HG03039 (cell line): ENCODE data around the gene AEN.

ENCODE experiments used
- ATAC-seq: cut with Tn5 transposase; IDR thresholded peaks from one replicate; pipeline ENCODE4 v1.9.1; 2021; ENCODE audit warnings: mild to moderate bottlenecking, moderate library complexity; ENCODE audit not compliant: unreplicated experiment

The AEN gene, protein sequence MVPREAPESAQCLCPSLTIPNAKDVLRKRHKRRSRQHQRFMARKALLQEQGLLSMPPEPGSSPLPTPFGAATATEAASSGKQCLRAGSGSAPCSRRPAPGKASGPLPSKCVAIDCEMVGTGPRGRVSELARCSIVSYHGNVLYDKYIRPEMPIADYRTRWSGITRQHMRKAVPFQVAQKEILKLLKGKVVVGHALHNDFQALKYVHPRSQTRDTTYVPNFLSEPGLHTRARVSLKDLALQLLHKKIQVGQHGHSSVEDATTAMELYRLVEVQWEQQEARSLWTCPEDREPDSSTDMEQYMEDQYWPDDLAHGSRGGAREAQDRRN

DNA sequence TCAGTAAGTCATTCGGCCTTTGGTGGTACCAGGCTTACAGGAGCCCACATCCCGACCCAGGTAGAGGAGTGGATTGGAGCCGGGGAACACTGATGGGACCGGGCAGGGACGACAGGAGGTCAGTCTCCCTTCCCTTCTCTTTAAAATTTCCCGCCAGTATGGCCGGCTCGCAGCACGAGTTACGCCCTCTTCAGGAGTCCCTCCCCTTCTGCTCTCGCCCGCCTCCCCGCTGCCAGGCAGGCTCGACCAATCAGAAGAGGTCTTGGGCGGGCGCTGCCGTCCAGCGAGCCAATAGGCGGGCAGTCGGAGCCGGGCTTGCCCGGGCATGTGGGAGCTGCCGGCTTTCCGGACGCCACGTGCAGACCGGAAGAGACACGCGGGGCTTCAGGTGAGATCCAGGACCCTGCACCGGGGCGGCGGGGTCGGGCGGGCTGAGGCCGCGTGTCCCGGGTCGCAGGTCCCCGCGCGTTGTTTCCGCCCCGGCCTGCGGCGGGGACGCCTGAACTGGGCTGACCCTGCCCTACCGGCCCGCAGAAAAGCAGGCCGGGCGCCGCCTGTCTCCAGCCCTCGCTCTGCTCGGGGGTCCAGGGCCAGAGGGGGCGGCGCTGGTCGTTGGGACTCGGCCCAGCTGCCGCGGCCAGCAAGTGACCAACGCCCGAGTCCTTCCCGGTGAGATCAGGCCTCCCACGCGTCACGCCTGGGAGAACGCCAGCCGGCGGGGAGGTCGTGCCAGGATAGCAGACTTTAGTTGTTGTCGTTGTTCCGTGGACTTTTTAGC is at the start of gene AEN:
Gene AEN (plus strand): TSS at position 346 of the 778 bp plus-strand sequence. CDS start 4,870 bp downstream, outside the sequence.
- peak; percentile 90 for ATAC-seq

DNA sequence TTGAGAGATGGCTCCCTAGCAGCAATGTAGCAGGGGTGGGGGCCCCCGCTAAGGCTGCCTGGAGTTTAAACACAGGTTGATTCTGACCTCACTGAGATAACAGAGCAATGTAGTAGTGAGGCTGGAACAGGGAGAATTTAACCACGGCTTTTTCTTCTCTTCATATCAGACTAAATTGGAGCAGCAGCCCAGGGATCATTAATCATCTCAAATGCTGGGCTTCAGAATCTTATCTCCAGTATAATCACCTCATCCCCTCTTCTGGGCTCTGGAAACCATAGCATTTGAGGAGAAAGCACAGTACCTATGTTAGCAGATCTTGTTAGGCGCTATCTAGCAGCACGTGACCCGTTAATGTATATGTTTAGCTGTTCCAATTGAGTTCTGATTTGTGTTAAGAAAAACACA is 49.3 kb upstream of the AEN start:
- no peak for ATAC-seq

- no peak for ATAC-seq
Observed at GRCh38 chr15:88574077-88574476, 47.1 kb upstream of the AEN start.

DNA sequence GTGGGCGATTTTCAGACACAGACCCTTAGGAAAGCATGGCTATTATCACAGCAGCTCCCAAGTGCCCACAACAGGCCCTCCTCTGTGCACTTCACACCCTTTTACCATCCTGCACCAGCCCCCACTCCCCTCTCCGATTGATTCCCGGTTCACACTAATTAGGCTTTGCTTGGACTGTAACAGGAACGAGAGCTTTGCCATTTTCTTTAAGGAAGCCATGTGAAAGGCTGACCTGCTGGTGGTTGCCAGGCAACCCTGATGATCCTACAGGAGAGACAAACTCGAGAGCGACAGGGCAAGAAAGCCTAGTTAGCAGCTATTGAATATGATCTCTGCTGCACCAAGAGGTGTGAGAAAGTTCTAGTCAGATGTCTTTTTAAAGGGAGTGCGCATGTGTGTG is 46.5 kb upstream of the AEN start:
- ATAC-seq = no peak

DNA sequence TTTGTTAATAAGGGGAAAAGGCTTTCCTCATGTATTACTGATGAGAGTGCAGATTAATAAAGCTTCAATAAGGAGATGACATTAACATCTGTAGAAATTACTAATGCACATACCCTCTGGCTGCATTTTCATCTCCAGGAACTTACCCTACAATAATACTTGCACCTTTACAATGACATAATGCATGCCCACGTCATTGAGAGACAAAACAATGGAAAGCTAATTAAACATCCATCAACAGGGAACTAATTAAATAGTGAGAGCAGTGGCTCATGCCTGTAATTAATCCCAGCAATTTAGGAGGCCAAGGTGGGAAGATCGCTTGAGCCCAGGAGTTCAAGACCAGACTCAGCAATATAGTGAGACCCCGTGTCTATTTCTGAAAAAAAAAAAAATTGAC is 41.8 kb upstream of the AEN start:
- ATAC-seq = no peak

- ATAC-seq = no peak
Observed at GRCh38 chr15:88580532-88580931, 40.6 kb upstream of the AEN start.

DNA sequence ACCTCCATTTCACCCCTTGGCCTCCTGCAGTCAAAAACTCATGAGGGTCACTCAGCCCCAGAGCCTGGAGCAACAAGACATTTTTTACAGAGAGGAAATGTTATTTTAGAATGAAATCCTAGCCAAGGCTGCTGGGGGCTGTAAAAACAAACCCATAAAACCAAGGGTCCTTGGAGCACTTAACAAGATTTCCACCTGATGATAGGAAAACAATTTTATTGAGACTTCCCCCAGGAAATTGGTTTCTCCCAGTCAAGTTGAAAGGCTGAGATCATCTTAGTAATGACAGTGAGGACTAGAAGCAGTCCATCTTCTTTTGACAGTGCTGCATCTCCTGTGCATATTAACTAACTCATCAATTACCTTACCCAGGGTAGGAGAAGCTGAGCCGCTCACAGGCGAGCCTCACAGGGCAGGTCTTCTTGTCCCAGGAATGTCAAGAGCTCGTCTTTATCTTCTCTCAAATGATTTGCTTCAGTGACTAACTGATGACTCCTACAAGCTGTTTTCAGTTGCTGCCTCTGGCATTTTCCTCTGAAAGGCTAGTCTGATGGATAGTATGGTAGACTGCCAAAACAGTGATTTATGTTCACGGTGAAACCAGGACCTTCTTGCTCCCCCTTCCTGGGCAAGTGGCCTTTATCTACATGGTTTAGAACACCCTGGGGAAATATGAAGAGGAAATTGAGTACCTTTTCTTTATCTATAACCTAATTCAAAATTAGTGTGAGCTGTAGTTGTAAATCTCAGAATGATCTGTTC is 34.6 kb upstream of the AEN start:
- ATAC-seq = no peak

DNA sequence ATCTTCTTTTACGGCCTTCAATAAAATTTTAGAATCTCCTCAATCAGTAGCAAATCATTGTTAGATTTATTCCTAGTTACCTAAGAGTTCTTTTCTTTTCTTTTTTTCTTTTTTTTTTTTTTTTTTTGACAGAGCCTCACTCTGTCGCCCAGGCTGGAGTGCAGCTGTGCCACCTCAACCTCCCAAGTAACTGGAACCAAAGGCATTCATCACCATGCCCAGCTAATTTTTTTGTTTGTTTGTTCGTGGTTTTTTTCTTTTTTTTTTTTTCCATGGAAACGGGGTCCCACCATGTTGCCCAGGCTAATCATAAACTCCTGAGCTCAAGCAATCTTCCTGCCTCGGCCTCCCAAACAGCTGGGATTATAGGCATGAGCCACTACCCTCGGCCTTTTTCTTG is 30.4 kb upstream of the AEN start:
- ATAC-seq = no peak

GRCh38 chr15:88591384-88591783 is 29.8 kb upstream of the AEN start:
- ATAC-seq = no peak

DNA sequence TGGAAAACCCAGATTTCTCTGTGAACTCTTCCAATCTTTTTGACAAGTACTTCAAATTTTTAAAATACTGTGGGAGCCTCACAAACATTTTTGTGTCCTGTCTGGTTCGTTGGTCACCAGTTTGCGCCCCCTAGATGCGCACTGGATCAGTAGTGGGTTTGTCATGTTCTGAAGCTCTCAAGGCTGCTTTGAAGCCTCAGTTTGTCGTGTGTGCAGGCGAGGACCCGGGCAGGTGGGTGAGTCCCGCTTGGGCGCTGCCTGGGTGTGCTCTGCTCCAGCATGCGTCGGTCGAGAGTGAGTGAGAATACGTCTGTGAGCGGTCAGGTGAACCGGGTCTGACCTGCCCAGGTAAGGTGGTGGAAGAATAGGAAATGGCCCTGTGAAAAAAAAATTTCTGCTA is 17.3 kb upstream of the AEN start:
- no peak for ATAC-seq

- ATAC-seq = no peak
Observed at GRCh38 chr15:88604381-88605188, 16.6 kb upstream of the AEN start.

DNA sequence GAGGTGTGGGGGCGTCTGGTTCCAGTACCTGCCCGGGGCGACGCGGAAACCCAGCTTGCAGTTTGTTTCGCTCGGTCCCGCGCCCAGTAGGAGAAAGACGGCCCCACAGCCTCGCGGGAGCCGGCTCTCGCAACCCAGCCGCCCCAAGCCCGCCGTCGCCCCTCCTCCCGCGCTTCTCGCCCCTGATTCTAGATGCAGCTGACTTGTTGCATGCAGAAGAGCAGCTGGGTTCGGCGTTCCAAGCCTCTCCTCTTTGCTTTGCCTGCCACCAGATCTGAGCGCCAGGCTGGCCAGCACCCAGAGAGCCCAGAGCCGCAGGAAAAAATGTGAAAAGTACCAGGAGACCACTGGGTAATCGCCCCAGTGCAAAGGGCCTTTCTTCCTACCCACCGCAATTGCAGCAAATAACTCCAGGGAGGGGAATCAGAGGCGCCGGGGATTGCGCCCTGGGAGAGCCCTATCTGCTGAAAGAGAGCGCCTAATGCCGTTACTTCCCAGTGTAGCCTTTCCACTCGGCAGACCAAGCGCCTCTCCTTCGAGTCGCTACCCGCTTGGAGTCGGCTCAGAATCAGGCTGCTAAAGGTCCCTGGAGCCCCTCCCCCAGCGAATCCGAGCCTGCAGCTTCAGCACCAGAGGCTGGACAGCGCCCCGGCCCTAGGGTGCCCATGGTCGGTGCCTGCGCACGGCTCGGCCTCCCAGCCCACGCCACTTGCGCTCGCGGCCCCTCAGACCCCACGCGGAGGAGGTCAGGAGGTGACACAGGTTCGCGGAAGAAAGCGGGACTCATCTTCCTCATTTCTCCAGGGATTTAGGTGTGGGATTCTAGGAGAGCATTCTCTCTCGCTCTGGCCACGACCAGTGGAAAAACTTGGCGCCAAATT is 15.7 kb upstream of the AEN start:
- no peak for ATAC-seq

- no peak for ATAC-seq
Observed at GRCh38 chr15:88606070-88606794, 14.9 kb upstream of the AEN start.

- ATAC-seq = no peak
Observed at GRCh38 chr15:88607951-88608350, 13.2 kb upstream of the AEN start.

DNA sequence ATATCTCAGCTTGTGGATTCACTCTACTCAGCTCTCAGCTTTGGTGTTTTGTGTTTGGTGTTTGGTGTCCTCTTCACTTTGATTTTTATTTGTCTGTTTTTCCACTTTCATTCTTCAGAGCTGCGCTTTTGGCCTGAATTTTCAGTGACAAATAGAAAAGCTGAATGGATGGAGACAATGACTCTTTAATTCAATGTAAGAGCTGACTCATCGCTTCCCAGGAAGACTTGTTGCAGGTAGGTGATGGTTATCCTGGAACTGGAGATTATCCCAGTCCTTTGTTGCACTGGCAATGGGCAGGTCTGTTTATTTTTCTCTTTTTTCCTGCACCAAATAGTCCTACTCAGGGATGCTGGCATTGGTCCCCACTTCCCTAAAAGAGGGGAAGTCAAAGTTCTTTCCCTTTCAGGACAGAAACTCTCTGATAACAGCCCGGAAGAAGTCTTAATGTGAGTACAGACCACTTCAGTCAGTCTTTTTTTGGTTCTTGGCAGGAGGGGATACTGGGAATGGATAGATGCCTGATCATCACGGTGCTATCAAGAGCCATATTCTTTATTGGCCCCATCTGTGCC is 12.4 kb upstream of the AEN start:
- no peak for ATAC-seq

DNA sequence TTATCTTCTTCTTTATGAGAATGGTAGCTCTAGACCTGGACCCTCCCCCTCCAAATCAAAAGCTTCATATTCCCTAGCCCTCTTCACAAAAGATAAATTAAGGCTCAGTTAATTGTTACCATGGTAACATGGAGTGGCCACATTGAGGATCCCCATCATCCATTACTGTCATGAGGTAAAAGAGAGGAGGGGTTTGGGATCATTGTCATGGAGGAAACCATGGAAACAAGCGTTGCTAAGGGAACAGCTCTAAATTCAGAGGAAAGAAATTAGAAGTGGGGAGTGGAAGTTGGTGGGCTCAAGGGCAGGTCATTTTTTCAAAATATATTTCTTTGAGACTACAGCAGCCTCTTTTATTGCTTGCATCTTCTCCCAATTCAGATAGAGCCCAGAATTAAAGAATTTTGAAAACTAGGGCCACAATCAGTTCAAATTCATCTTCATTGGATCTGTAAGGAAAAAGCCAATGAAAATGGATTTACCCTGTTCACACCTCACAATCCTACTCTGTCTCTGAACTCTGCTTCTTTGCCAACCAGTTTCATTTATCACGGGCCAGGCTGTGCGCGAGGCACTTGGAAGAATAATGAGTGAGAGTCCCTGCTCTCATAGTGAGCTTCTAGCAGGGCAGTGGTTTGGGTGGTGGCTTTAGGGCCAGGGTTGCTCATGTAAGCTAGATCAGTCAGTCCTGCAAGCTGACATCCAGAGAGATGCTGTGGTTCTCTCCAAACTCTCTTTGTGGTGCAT is 11.6 kb upstream of the AEN start:
- no peak for ATAC-seq

- ATAC-seq = no peak
Observed at GRCh38 chr15:88610701-88611231, 10.4 kb upstream of the AEN start.
